NAMALWA (cell line): ENCODE data around the gene RSU1.
"Not testable (repeated sequence)": the region's sequence is repeated elsewhere in the genome, so short reads cannot be mapped to it uniquely, and the experiment has no call there.

Experiments
- DNase-seq: peaks from one replicate; pipeline ENCODE4 v3.0.0-alpha.2; 2015; ENCODE audit warnings: low spot score

The RSU1 gene

DNA sequence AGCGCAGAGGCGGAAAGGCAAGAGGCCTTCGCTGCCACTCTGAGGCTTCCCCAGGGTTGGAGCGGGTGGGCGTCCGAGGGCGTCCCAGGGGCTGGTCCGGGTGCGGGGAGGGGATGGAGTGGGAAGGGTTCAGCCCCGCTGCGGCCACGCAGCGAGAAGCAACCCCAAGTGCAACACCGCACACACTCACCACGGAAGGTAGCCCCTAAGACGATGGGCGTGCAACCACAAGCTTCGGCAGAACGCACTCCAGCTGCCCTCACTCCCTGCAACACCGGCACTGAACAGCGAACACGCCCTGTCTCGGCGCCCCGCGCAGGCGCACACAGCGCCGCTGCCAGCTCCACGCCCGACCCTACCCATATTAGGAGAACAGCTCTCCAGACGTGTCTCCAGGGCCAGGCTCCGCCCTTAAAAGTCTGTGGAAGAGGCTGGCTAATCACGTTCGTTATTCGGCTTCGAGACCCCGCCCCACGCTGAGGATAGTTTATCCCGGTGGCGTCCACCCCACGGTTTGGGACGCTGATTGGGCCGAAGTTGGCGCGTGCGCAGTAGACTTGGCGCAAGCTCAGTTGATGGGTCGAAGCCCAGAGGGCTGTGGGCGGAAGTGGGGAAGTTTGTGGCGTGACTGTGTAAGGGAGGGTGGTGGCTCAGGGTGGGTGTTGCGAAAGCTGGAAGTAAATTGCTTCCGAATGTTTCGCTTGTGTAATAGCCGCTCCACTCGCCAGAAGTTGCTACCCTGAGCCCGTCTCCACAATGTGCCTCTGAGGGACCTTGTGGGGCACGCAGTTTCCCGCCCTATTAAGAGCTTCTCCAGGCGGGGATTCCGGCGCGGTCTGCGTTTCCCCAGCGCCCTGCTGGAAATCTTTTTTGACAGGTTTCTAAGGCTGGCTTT, at the start of gene RSU1:
TSS of gene RSU1 (minus strand) at position 300 of the 895 bp plus-strand sequence. CDS start 343 bp downstream, outside the sequence.
- DNase-seq: peak; percentile 100

DNA sequence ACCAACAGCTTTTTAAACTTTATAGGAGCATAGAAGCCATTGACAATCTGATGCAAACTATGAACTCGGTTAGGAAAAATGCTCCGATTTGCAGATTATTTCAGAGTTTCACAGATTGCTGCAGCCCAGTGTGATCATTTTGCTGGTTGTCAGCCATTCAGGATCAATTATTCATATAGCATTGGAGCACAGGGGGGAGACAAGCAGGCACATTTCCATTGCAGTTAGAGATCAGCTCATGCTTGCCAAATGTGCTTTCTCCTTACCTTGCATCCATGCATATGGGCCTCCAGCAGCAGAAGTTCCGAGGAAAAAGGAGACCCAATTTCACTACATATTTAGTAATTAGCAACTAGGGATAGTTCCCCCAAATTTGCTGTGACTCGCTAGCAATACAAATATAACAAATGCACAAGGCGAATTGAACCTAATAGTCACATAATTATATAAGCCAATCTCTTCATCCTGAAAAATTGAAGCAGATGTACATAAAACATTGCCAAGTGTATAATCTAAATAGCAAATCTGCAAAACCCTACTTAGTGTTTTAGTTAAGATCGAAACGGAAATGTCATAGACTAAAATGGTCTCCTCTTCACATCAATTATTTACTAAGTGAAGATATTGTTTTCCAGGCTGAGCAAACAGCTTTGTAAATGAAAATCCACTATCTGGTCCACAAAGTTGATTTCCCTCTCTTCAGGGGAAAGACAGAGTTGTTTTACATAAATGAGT, 49.5 kb upstream of the RSU1 start:
- no peak for DNase-seq

DNA sequence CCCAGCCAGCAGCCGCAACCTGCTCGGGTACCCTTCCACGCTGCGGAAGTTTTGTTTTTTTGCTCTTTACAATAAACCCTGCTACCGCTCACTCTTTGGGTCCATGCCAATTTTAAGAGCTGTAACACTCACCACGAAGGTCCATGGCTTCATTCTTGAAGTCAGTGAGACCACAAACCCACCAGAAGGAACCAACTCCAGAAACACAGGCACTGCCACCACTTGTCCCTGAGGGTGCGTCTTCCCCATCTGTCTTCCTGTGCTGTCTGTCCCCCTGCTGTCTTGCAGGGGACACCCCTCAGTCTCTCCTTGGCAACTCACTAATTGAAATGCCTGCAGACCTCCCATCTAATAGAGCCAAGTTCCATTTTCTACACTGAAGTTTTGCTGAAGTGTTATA, 48.5 kb upstream of the RSU1 start:
- no peak for DNase-seq

DNA sequence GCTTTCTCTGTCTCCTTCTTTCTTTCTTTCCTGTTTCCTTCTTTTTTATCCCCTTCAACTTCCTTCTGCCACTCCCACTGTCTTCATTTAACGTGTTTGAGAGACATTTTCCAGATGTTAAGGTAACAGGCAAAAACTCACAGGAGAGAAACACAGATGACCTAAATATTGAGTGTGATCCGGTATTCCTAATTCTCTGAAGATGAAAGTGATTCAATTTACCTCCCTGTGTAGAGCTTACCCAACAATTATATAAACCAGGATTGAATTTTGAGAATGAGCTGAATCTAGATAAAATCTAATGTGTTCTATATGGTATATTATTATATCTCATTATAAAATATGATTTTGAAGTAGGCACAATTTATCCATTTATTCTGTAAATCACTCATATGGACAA, 46.5 kb upstream of the RSU1 start:
- no peak for DNase-seq

DNA sequence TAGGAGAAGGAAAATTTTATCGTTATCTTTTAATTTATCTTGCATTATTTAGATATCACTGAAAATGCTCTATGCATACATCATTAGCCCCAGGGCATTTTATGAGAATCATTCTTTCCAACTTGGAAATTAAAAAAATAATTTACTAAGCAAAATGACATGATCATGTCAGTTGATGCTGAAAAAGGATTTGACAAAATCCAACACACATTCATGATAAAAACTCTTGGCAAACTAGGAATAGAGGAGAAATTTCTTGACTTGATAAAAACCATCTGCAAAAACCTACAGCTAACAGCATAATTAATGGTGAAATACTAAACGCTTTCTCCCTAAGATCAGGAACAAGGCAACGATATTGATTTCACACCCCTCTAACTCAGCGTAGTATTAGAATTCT, 40.2 kb upstream of the RSU1 start:
- DNase-seq: no peak

DNA sequence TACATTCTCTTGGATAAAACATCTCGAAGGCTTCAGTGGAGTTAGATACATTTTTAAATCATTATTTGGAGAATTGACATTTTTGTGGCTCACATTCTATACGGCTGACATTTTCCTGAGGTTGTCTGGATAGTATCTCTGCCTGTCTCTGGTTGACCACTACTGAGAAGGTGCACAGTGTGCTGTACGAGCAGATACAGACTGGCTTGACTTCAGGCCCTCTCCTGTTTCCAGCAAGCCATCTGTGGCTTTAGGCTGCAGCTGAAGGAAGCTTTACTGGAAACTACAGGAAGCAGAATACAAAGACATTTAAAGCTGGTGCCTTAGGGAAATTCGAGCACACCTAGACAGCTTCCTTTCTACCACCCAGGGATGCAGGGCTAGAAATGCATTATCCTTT, 39.3 kb upstream of the RSU1 start:
- no peak for DNase-seq

DNA sequence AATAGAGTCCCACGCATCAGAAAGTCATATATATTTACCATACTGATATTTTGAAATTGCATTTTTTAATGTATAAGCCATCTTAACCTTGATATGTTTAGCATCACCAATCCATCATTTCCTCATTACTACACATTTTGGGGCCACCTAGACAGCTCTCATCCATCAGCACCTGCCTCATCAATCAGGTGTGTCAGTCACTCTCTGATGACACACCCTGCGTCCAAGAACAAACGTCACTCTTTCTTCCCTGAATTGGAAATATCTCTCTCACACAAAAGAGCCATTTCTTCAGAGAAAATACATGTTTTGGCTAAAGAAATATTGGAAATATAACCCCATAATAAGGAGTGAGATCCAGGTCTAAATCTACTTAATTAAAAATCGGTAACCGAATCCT, 38.9 kb upstream of the RSU1 start:
- DNase-seq: no peak

DNA sequence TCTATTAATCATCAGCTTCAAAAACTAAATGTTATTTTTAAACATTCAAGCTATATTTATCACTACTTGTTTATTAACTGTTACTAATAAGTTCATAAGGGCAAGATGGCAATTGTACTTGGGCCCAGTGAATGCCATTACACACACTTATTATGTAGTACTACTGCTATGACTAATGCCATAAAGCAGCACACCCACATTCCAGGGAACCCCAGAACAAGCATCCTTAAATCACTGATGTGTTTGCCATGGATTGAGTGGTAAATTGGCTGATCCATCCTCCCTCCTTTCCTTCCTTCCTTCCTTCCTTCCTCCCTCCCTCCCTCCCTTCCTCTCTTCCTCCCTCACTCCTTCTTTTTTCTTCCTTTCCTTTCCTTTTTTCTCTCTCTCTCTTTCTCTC, 37.4 kb upstream of the RSU1 start:
- no peak for DNase-seq

DNA sequence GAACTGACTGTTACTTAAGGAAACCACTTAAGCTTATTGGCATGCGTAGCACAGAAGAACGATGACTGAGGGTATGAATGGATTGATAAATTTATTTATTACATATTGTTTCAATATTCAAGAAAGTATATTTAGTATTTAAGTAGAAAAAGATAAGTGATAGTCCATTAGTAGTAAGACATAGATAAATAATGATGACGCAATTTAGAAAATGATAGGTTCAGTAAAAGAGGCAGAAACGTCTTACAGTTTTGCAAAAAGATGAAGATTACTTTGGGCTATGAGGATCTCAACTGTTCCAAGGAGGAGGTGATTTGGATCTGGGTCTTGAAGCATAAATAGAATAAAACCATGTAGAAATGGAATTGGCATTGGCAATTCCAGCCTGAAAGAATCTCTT, 36.6 kb upstream of the RSU1 start:
- DNase-seq: no peak

DNA sequence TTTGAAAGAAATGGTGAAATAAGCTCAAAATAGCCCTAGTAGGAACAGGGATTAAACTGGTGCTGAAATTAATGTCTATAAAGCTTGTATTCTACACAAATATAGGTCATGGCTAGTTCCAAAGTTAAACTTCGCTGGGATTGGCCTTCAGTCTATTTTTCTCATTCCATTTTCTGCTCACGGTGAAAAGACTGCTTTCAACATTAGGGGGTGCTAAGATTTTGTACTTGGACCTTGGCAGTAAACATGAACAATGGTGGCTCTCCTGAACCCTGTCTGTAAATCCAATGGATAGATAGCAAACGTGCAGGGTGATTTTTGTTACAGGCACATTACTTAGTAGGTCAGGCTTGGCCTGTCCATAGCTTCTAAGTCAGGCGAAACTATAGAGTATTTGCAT, 36.0 kb upstream of the RSU1 start:
- DNase-seq: peak; percentile 12

DNA sequence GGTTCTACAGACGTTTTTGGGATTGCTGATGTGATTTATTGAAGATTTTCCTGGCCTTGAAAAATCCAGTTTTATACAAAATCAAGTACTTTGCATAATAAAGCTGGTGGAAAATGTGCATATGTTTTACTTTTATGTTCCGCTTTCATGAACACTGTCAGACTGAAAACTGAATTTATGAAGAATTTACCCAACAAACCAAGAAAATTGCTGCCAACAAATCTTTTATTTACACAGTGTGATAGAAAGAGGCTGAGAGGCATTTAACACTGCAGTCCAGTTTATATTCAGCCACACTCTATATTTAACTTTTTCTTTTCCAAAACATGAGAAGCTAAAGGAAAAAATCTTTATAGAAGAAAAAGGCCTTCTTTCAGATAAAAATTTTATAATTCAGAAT, 35.4 kb upstream of the RSU1 start:
- DNase-seq: no peak

DNA sequence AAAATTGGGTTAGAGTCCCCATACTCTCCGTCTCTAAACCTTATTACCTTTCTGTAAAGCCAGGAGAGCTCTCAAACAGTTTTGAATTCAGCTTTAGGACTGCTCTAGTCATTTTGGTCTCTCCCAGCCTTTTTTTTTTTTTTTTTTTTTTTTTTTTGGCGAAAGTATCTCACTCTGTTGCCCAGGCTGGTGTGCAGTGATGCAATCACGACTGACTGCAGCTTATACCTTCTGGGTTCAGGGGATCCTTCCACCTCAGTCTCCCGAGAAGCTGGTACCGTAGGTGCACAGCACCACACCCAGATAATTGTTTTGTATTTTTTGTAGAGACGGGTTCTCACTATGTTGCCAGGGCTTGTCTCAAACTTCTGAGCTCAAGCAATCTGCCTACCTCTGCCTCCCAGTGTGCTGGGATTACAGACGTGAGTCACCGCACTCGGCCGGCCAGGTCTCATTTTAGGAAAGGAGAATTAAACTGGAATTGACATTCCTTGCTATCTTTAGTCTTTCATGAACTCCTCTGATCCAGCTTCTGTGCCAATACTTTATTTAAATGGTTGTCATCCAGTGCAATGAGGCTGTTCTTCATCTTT, 31.4 kb upstream of the RSU1 start:
- no peak for DNase-seq

DNA sequence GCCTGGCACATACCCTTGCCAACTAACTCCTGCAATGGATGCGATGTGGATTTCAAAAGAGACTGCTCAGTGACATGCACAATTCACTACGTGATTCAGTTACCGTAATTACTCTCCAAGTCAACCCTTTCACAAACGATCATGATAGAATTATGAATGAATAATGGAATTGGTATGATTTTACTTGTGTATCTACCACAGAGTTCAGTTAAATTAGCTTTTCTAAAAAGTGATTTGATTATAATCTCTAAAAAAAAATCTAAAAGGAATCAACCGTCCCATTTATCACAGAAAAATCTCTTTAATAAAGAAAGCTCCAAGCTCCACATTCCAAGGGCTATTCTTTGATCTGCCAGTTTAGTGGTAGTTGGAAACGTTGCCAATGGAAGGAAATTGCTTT, 30.4 kb upstream of the RSU1 start:
- no peak for DNase-seq

DNA sequence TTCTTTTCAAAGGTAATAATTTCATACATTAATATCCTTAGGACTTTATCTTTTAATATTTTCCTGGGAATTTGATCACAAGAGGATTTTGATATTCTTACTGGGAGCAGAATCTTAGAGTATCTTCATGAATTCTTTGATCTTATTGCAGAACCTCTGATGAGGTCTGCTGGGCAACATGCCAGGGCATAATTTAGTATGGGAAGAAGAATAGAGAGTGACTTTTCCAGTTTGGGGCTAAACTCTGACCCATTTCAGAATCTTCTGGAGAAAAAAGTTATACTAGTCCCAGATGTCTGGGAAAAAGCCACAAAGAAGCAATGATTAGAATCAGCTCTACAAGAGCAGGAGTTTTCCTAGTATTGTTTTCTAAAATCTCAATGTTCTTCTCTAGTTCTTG, 28.0 kb upstream of the RSU1 start:
- no peak for DNase-seq

DNA sequence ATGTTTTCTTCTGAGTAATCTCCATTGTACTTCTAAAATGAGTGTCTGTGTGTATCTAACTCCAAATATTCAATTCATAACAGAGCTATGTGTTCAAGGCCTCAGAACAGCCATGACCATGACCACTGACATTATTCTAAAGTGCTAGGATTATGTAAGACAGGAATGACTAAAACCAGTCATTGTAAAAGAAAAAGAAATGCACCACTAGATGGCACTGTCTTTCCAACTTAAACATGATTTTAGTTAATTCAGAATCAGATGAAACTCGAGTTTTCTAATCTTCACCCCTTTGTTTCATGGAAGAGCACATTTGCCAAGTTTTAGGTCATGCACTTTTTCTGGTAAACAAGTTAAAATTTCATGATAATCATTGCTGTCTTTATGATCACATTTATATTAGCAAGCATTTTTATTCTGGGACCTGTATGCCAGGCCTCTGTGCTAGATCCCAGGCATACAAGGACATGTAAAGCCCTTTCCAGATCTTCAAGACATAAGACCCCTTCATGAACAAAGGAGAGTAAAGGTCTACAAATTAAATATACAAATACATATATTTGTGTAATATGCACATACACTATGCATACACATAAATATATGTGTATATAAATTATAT, 26.1 kb upstream of the RSU1 start:
- peak; percentile 65 for DNase-seq

DNA sequence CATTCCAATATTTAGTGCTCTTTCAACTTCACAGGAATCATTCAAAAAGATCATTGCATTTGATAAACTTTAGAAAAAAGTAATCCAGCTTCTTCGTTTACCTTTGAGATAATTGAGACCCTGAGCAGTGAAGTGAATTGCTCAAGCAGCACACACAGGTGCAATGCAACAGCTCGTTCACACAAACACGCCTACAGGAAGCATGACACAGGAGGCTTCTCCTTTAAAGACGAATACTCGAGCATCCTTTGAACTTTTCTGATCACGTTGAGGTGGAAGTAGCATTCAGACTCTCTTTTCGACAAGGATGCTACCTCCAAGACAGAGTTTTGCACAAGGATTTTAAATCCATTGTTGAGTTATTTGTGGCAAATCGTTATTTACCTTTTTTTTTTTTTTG, 18.0 kb upstream of the RSU1 start:
- no peak for DNase-seq

DNA sequence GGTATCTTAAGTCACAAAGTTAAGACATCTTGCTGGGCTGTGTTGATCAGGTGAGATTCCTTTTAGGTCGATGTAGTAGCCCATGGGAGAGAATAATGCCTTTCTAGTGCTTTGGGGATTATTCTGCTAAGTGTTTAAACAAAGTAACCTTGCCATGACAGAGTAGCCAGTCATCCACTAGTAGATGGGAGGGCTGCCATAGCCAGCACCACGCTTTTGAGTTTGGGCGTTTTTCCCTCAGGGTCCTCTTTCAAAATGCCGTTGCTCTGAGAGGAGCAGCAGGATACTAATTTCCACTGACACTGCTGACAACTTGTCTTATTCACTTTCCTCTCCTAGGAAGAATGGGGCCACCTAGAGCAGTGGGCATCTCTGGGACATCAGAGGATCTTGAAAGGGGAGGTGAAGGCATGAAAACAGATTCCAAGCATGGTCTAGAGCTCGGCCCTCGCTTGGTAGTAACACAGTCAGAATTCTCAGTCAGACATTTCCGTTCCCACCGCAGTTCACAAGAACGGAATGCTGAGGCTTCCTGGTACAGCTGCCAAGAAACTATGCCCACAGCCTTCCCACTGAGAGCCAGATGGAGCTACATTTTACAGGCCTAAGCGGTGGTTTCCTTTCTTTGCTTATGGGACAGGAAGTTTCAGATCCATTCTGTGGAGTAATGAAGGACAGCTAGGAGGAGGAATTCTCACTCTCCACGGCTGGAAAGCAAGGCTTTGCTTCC, 15.3 kb upstream of the RSU1 start:
- no peak for DNase-seq

DNA sequence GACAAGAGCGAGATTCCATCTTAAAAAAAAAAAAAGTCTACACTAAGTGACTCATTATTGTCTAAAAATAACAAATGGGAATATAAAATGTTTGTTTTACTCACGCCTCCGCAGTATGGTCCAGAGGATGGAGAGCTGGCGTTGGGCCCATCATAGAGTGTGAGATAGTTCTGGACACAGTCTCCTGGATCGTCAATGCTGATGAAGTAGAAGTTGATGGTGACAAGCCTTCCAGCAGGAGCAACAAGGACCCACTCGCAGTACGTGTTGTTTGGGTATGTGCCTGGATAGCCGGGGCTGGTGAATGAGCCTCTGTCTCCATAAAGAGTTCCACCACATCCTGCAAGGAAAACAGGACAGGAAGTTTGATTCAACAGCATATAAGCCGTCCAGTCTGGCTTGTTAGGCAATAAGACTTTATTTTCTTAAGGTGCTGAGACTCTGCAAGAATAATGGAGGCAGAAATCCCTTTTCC, 11.5 kb upstream of the RSU1 start:
- no peak for DNase-seq

DNA sequence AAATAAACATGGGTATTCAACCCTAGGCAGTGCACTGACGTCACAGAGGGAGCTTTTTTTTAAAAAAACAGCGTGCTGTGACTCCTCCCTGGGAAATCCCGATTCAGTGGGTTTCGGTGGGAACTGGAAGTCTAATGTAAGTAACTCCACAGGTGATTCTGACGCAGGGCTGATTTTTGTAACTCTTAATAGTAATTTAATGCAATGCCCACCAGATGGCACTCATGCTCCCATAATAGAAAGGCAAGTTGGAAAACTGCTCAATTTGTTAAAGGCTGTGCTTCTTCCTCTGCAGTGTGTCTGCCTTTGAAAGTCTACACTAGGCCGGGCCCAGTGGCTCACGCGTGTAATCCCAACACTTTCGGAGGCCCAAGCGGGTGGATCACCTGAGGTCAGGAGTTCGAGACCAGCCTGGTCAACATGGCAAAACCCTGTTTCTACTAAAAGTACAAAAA, 10.9 kb upstream of the RSU1 start:
- DNase-seq: peak; percentile 86

DNA sequence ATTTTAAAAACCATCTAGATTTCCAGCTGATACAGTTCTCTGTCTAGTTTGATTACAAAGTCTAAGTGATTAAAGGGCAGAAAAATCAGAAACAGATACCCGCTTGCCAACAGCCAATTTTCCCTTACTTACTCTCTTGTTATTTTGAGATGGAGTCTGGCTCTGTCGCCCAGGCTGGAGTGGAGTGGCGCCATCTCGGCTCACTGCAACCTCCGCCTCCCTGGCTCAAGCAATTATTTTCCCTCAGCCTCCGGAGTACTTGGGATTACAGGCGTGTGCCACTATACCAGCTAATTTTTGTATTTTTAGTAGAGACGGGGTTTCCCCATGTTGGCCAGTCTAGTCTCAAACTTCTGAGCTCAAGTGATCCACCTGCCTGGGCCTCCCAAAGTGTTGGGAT, 10.2 kb upstream of the RSU1 start:
- not testable (repeated sequence) for DNase-seq

DNA sequence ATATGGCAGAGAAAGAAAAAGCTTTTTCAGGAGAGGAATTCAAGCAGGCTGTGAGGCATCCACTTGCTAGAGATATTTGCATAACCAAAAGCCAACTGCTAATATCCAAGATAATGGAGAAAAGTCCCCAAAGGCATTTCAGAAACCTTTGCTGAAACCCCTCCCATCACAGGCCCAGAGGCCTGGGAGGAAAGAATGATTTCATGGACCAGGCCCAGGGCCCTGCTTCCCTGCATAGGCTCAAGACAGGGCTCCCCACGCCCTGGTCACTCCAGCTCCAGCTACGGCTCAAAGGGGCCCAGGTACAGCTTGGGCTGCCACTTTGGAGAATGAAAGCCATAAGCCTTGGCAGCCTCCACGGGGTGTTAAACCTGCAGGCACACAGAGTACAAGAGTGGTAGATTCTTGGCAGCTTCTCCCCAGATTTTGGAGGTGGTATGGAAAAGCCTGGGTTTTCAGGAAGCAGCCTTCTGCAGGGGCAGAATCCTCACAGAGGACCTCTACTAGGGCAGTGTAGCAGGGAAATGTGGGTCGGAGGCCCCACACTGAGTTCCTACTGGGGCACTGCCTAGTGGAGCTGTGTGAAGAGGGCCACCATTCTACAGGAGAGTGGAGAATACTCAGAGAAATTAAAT, 5.6 kb upstream of the RSU1 start:
- DNase-seq: no peak
